Erythroblast (primary cell): Measurements from ENCODE around the gene AHNAK.
"Not testable (repeated sequence)": the region's sequence is repeated elsewhere in the genome, so short reads cannot be mapped to it uniquely, and the experiment has no call there.

Experiments used
- DNase-seq, 2 experiments: peaks; one replicate each; lab custom pipeline; 2025; lab: John Stamatoyannopoulos, UW
- GATA1 ChIP-seq: IDR thresholded peaks from 2 replicates; pipeline ENCODE4 v1.6.1; 2011; ENCODE audit warnings: low read depth, mild to moderate bottlenecking, control low read depth, low read length, moderate library complexity
- POLR2A ChIP-seq: IDR thresholded peaks from 2 replicates; pipeline ENCODE4 v1.6.1; 2011; ENCODE audit warnings: mild to moderate bottlenecking, low read length

Gene AHNAK

GRCh38 chr11:62398011-62398994, 148.3 kb downstream of the AHNAK start:
- TF ChIP-seq GATA1: no peak
- TF ChIP-seq POLR2A: no peak
- peak; percentile 50 to 68 for DNase-seq

- DNase-seq: no peak
- no peak for TF ChIP-seq POLR2A
- no peak for TF ChIP-seq GATA1
These were observed 150.6 kb downstream of the AHNAK start for GRCh38 chr11:62395885-62396551.

- no peak for TF ChIP-seq GATA1
- TF ChIP-seq POLR2A: no peak
- peak; percentile 81 to 89 for DNase-seq
These were observed 151.6 kb downstream of the AHNAK start for GRCh38 chr11:62394825-62395538.

- no peak for TF ChIP-seq POLR2A
- TF ChIP-seq GATA1: no peak
These were observed 152.9 kb downstream of the AHNAK start for GRCh38 chr11:62393735-62394134.

GRCh38 chr11:62393061-62393611, 153.5 kb downstream of the AHNAK start:
- peak; percentile 23 to 45 for DNase-seq
- TF ChIP-seq POLR2A (no peak), GATA1 (no peak)

More at GRCh38 chr11:62393735-62394134, 152.9 kb downstream of the AHNAK start:
- DNase-seq: no peak

GRCh38 chr11:62392506-62392905, 154.1 kb downstream of the AHNAK start:
- TF ChIP-seq GATA1 (no peak), POLR2A (no peak)
- no peak for DNase-seq

- TF ChIP-seq POLR2A (no peak), GATA1 (no peak)
- DNase-seq: no peak
These were observed 154.8 kb downstream of the AHNAK start for GRCh38 chr11:62391642-62392425.

- no peak for DNase-seq
- TF ChIP-seq GATA1 (no peak), POLR2A (no peak)
These were observed 155.9 kb downstream of the AHNAK start for GRCh38 chr11:62390722-62391121.

- TF ChIP-seq GATA1: no peak
- no peak for TF ChIP-seq POLR2A
These were observed 156.4 kb downstream of the AHNAK start for GRCh38 chr11:62390237-62390636.

GRCh38 chr11:62388999-62389398, 157.6 kb downstream of the AHNAK start:
- no peak for DNase-seq
- TF ChIP-seq POLR2A (no peak), GATA1 (no peak)

More at GRCh38 chr11:62390237-62390636, 156.4 kb downstream of the AHNAK start:
- no peak for DNase-seq

GRCh38 chr11:62387381-62387780, 159.2 kb downstream of the AHNAK start:
- no peak for DNase-seq
- TF ChIP-seq GATA1 (no peak), POLR2A (no peak)

GRCh38 chr11:62386083-62386482, 160.5 kb downstream of the AHNAK start:
- not testable (repeated sequence) for DNase-seq
